GM18868 (cell line): ENCODE measurements around the gene BFAR.
"Not testable (repeated sequence)": the region's sequence is repeated elsewhere in the genome, so short reads cannot be mapped to it uniquely, and the experiment has no call there.

Experiments used
- ATAC-seq: cut with Tn5 transposase; IDR thresholded peaks from one replicate; pipeline ENCODE4 v1.9.1; 2021; ENCODE audit warnings: mild to moderate bottlenecking, moderate library complexity; ENCODE audit not compliant: unreplicated experiment

BFAR gene

DNA sequence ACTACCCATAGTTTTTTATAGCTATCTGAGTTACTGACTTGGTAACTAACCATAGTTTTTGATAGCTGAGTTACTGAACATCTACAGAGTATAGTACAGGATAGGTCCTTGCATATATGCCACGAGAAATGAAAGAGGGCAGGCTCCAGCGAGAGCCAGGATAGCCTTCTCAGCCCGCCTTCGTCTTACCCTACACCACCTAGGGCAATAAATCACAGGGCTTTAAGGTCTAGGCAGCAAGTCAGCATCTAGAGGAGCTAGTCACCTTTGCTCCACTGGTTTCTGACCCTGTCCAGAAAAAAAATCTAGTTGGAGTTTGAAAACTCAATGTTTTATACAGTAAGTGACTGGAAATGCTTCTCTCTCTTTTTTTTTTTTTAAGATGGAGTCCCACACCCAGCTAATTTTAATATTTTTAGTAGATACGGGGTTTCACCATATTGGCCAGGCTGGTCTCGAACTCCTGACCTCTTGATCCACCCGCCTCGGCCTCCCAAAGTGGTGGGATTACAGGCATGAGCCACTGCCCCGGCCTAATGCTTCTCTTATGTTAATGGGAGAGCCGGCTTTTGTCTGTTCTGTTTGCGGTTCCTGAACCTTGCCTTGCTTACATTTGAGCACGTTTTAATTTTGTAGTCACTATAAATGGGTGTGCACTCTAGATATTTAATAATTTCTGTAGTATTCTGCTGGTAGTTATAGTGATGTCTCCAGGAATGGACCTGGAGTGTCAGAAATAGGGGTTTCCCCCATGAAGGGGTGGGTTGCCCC lies 2.8 kb downstream of the BFAR start:
- ATAC-seq = no peak

DNA sequence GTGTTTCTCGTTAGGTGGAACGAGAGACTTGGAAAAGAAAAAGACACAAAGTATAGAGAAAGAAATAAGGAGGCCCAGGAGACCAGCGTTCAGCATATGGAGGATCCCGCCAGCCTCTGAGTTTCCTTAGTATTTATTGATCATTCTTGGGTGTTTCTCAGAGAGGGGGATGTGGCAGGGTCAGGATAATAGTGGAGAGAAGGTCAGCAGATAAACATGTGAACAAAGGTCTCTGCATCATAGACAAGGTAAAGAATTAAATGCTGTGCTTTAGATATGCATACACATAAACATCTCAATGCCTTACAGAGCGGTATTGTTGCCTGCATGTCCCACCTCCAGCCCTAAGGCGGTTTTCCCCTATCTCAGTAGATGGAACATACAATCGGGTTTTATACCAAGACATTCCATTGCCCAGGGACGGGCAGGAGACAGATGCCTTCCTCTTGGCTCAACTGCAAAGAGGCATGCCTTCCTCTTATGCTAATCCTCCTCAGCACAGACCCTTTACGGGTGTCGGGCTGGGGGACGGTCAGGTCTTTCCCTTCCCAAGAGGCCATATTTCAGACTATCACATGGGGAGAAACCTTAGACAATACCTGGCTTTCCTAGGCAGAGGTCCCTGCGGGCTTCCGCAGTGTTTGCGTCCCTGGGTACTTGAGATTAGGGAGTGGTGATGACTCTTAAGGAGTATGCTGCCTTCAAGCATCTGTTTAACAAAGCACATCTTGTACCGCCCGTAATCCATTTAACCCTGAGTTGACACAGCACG lies 3.6 kb downstream of the BFAR start:
- ATAC-seq = not testable (repeated sequence)

DNA sequence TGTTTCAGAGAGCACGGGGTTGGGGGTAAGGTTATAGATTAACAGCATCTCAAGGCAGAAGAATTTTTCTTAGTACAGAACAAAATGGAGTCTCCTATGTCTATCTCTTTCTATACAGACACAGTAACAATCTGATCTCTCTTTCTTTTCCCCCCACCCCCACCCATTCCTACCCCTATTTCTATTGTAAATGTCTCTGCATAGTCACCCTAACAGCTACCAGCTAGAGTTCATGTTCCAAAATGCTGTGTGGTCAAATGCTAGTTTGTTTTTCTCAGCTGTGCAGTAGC lies 4.1 kb downstream of the BFAR start:
- not testable (repeated sequence) for ATAC-seq

DNA sequence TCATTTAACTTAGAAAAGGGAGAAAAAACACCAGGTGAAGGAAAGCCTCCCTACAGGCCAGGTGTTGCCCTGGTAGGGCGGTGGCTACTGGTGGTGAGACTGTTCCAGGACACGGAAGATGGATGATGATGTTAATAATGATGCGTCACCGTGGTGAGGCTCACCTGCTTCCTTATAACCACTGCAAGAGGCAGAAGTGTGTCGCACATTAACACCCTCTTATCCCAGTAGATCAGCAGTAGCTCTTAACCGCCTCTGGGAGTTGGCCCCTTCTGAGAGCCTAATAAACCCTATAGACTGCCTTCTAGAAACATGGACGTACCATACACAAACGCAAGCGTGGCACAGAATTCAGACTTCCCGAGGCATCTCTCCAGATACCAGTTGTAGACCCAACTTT lies 7.8 kb downstream of the BFAR start:
- ATAC-seq = no peak

DNA sequence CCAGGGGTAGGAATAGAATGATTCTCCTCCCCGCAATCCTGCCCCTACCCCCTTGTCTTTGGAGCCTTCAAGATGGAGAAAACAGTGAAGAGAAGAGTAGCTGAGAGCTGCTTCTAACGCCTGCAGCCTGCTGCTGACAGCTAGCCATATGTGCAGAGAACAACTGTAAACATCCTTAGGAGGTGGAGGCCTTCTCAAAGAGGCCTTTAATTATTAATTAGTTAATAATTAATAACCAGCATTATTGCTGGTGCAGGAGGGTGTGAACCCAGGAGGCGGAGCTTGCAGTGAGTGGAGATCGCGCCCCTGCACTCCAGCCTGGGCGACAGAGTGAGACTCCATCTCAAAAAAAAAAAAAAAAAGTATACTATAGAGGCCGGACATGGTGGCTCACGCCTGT lies 8.5 kb downstream of the BFAR start:
- ATAC-seq = no peak

DNA sequence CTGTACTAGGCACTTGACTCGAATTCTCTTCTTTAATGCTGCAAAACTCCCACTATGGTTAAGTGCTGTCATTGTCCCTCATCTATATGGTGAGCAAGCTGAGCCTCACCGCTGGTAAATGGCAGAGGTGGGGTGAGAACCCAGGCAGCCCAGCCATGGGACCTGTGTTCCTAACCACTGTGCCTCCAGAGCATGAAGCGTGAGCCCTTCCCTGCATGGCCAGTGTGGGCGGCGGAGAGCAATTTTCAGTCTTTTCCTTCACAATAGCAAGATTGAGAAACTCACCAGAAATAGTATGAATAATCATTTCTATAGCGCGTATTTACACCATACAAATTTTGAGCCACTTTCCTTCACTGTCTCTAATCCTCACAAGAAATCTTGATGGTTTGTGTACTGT lies 9.2 kb downstream of the BFAR start:
- no peak for ATAC-seq

DNA sequence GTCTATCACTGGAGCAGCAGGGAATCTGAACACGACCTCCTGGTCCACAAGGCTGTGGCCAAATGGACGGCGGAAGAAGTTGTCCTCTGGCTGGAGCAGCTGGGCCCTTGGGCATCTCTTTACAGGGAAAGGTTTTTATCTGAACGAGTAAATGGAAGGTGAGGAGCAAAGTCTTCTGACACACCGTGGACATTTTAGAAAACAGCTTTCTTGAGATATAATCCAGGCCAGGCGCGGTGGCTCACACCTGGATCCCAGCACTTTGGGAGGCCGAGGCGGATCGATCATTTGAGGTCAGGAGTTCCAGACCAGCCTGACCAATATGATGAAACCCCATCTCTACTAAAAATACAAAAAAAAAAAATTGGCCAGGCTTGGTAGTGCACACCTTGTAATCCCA lies 17.1 kb downstream of the BFAR start:
- ATAC-seq = no peak

DNA sequence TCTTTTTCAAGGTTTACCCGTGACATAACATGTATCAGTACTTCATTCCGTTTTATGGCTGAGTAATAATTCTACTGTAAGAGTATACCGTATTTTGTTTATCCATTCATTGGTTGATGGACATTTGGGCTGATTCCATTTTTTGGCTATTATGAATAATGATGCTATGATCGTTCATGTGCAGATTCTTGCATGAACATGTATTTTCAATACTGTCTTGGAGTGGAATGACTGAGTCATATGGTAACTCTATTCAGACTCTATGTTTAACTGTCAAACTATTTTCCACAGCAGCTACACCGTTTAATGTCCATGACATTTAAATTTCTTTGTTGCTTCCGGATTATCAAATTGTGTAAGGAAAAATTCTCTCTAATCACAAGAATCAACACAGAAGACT lies 17.9 kb downstream of the BFAR start:
- ATAC-seq = no peak

DNA sequence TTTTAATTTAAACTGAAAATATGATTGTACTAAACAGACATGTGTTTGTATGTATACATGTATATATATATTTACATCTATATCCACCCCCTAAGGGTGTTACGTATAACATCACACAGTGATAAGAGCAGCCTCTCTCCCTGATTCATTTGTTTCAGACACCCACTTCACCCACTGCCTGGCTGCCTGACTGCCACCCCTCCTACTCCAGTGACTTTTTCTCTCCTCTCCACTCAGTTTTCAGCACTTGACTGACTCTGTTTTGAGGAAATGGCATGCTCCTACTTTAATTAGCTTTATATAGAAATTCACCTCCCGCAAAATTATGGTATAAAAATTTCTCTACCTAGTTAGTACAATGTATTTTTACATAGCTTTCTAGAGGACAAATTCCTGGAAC lies 20.0 kb downstream of the BFAR start:
- no peak for ATAC-seq

DNA sequence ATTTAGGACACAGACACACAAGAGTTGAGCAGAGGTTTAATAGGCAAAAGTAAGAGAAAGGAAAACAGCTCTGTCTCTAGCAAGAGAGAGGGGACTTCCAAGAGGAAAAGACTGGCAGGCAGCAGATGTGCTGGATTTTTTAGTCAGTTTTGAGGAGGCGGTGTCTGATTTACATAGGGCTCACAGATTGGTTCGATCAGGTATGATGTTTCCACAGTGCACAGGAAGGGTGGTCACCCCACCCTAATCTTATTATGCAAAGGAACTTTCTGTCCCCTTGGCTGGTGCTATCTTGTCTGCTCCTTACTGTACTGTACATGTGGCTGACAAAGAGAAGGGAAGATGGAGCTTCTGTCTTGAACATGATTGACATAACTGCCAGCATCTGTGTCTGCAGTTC lies 25.3 kb downstream of the BFAR start:
- peak; percentile 52 for ATAC-seq

DNA sequence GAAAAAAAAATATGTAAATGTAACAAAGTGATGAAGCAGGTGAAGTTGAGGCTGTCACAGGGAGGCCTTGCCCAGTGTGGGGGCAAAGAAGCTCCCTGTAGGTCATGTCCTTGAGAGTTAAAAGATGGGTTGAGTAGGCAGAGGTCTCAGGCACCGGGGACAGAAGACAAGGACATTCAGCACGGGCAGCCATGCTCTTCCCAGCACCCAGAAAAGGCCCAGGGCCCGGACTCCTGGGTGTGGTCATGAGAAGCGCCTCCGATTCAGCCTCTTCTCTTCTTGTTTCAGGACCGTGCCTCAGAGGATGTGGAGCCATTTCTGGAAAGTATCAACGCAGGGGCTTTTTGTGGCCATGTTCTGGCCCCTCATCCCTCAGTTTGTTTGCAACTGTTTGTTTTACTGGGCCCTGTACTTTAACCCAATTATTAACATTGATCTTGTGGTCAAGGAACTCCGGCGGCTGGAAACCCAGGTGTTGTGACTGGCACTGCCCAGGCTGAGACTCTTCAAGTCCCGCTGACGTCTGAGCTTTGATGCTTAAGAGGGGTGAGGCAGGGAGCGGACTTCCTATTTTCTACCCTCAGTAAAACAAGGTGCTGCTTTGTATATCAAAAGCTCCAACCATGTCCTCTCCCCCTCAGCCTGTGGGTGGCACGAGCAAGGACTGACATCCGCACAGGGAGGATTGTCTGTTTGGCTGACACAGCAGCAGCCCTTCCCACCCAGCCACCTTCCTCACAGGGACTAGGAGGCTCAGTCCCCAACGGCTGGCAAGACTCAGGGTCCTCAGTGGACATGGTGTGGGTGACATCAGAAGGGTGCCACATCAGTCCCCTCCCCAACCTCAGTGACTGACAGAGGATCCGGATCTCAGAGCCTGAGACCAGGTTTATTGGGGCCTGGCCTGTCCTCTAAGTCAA lies 34.9 kb downstream of the BFAR start:
- ATAC-seq = no peak

DNA sequence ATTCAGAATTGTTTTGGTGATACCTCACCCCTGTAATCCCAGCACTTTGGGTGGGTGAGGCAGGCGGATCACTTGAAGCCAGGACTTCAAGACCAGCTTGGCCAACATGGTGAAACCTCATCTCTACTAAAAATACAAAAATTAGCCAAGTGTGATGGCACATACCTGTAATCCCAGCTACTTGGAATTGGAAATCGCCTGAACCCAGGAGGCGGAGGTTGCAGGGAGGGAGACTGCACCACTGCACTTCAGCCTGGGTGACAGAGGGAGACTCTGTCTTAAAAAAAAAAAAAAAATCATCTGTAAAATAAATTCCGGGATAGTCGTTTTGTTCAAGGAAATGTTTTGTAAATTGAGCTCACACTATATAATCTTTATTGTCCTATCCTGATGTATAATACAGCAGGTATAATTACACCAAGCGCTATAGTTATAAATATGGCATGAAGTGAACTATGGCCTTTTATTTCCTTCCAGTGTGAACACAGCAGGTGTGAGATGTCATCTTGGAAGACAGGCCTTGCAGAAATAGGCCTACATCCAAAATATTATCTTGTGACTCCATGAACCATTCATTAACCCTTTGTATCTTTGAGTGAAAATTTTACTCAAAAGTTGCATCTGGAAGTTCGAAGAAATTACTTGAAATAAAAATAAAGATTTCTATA lies 35.9 kb downstream of the BFAR start:
- ATAC-seq = no peak

DNA sequence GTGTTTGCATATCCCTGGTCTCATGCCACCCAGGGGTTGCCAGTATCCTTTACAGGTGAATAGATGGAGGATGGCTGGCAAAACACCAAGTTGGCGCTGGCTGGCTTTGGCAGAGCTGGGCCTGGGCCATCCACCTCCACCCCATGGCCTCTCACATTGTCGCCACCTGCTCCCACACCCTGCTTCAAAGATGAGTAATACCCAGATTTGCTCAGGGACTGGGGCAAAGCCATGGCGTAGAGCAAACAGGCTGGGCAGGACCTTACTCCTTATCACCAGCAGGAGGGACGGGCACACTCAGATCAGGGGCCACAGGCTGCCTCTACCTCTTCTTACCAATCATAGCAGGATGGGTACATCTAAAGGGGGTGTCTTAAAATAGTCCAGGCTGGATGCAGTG lies 37.0 kb downstream of the BFAR start:
- ATAC-seq = no peak

DNA sequence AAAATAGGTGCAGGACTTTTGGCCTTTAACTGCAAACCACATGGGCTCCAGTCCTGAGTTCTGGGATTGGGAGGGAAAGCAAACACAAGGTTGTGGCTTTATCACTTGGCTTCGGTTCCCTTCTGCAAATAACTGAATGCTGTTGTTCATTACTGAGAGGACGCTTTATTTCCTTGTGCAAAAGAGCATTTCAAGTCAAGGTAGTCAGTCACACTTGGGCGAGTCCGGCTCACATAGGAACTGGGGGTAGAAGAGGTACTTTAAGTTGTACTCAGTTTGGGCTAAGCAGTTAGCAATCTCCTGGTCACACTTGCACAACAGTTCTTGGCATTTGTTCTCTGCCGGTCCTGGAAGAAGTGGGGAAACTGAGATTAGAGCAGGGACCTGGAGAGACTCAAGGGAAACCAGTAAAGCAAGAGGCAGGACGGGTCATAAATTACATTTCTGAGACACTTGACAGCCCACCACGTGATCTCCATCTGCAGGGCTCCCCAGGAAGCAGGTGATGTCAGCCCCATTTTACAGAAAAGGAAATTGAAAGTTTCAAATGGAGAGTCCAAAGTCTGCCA lies 39.7 kb downstream of the BFAR start:
- peak; percentile 72 for ATAC-seq

DNA sequence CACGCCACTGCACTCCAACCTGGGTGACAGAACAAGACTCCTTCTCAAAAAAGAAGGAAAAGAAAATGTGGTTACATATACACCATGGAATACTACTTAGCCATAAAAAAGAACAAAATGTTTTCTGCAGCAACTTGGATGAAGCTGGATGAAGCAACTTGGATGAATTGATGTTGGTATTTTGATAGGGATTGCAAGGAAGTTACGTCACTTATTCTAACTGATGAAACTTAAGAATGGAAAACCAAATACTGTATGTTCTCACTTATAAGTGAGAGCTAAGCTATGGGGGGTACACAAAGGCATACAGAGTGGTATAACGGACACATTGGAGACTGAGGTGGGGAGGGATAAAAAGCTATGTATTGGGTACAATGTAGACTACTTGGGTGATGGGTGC lies 43.9 kb downstream of the BFAR start:
- ATAC-seq = no peak

DNA sequence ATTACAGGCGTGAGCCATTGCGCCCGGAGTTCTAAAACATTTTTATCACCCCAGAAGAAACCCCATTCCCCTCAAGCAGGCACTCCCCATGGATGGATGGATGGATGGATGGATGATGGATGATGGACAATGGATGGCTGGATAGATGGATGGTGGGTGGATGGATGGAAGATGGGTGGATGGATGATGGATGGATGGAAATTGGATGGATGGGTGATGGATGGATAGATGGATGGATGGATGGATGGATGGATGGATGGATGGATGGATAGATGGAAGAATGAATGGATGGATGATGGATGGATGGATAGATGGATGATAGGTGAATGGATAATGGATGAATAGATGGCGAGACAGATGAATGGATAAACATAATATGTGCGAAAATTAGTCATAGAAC lies 44.9 kb downstream of the BFAR start:
- ATAC-seq = no peak

DNA sequence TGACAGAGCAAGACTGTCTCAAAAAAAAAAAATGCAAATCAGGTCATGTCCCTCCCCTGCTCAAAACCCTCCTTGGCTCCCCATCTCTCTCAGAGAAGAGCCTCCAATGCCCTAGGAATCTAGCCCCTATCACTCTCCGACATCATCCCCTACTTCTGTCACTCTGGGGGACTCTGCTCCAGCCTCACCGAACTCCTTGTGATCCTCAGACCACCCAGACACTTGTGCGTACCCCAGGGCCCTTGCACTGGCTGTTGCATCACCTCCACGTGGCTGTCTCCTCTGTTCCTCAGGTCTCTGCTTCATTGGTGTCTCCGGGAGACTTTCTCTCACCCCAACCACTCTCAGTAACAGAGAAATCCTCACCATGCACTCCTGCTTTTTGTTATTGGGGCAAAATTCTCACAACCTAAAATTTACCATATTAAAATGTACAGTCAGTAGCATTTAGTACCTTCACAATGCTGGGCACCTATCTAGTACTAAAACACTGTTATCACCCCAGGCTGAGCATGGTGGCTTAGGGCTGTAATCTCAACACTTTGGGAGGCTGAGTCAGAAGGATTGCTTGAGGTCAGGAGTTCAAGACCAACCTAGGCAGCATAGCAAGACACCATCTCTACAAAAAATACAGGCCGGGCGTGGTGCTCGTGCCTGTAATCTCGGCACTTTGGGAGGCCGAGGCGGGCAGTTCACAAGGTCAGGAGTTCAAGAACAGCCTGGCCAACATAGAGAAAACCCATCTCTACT lies 46.2 kb downstream of the BFAR start:
- no peak for ATAC-seq

DNA sequence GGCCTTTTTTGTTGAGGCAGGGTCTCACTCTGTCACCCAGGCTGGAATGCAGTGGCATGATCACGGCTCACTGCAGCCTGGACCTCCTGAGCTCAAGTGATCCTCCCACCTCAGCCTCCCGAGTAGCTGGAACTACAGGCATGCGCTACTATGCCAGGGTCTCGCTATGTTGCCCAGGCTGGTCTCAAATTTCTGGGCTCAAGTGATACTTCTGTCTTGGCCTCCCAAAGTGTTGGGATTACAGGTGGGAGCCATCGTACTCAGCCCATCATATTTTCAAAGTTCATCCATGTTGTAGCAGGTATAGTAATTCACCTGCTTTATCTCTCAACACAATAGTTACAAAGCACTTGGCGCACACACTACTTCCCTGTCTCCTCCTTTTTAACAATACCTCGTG lies 47.6 kb downstream of the BFAR start:
- not testable (repeated sequence) for ATAC-seq

DNA sequence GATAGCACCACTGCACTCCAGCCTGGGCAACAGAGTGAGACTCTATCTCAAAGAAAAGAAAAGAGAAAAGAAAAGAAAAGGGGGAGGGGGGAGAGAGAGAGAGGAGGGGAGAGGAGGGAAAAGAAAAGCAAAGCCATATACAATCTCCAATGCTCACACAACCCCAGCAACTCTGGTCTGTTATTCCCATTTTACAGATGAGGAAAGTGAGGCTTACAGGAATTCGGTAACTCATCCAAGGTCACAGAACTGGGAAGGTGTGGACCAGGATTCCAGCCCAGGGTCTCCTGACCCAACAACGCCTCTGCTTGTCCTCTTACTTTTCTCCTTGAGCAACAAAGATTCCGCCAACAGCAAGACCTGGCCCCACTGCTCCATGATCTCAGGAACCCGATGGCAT lies 48.4 kb downstream of the BFAR start:
- no peak for ATAC-seq

DNA sequence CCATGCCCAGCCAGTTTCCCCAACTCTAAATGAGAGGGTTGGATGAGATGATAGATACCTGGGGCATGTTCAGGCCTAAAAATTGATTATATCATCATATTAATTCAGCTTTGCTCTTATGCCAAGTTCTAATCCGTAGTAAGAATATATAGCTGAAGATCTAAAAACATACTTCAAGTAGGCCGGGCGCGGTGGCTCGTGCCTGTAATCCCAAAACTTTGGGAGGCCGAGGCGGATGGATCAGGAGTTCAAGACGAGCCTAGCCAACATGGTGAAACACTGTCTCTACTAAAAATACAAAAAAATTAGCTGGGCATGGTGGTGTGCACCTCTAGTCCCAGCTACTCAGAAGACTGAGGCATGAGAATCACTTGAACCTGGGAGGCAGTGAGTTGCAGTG lies 49.4 kb downstream of the BFAR start:
- no peak for ATAC-seq
